Transverse colon (tissue), 4 donors: ENCODE results near the gene IPO8.

Experiments used
- EP300 ChIP-seq: sonication (generic); formaldehyde crosslinking; IDR thresholded peaks from one replicate; pipeline ENCODE4 v1.6.1; 2017; ENCODE audit warnings: antibody characterized with exemption, low read depth
- POLR2A ChIP-seq: fragments of 450-650 bp; IDR thresholded peaks from one replicate; pipeline ENCODE4 v1.6.1; 2016; ENCODE audit warnings: antibody characterized with exemption, mild to moderate bottlenecking, moderate library complexity
- POLR2AphosphoS5 ChIP-seq, 3 donors: sonication (generic); formaldehyde crosslinking; IDR thresholded peaks; one replicate each; pipeline ENCODE4 v1.6.1; 2016; ENCODE audit warnings: antibody characterized with exemption in 3 of 3
- TF ChIP-seq, protein P1 (sequence below), 5 experiments: fragments of 200-600 bp in 3 of 5; fragments of 450-650 bp in 2 of 5; sonication (generic) in 3 of 5; IDR thresholded peaks; 1 replicate in 2 of 5; 2 replicates in 3 of 5; pipeline ENCODE4 v1.5.1; 2016 to 2017; ENCODE audit warnings: antibody characterized with exemption in 5 of 5, inconsistent platforms in 3 of 5, mild to moderate bottlenecking in 2 of 5, moderate library complexity in 1 of 5

DNA sequence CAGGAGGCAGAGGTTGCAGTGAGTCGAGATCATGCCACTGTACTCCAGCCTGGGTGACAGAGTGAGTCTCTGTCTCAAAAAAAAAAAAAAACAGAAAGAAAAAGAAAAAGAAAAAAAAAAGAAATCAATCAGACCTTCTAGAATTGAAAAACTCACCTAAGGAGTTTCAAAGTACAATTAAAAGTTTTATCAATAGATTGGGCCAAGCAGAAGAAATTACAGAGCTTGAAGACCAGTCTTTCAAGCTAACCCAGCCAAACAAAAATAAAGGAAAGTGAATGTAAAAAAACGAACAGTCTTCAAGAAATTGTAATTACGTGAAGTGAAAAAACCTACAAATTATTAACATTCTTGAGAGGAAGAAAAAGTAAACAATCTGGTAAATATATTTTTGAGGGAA, 93.0 kb downstream of the IPO8 start:
- TF ChIP-seq, protein P1, sequence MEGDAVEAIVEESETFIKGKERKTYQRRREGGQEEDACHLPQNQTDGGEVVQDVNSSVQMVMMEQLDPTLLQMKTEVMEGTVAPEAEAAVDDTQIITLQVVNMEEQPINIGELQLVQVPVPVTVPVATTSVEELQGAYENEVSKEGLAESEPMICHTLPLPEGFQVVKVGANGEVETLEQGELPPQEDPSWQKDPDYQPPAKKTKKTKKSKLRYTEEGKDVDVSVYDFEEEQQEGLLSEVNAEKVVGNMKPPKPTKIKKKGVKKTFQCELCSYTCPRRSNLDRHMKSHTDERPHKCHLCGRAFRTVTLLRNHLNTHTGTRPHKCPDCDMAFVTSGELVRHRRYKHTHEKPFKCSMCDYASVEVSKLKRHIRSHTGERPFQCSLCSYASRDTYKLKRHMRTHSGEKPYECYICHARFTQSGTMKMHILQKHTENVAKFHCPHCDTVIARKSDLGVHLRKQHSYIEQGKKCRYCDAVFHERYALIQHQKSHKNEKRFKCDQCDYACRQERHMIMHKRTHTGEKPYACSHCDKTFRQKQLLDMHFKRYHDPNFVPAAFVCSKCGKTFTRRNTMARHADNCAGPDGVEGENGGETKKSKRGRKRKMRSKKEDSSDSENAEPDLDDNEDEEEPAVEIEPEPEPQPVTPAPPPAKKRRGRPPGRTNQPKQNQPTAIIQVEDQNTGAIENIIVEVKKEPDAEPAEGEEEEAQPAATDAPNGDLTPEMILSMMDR (IDR thresholded peaks at IDR 0.05), result no peak
- TF ChIP-seq POLR2A (no peak), EP300 (no peak), POLR2AphosphoS5 (IDR thresholded peaks at IDR 0.05) (no peak)
